ENCODE results near the gene PRR20G.

DNA sequence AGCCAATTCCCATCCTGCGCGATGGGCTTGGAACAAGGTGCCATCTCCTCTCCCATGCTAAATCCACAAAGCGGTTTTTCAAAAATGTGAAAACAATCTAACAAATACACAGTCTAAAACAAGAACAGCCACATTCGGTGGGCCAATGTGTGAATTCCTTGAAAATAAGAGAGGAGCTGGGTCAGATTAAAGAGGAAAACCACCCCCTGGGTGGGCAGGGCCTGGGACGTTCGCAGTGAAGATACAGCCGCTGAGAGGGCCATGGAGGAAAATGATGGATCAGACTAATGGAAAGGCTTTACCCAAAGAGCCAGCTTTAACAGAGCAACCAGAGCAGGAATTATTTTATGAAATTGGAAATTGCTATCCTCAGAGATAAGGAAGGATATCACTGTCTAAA is 27.4 kb downstream of the PRR20G start:
- TF ChIP-seq, protein P1, sequence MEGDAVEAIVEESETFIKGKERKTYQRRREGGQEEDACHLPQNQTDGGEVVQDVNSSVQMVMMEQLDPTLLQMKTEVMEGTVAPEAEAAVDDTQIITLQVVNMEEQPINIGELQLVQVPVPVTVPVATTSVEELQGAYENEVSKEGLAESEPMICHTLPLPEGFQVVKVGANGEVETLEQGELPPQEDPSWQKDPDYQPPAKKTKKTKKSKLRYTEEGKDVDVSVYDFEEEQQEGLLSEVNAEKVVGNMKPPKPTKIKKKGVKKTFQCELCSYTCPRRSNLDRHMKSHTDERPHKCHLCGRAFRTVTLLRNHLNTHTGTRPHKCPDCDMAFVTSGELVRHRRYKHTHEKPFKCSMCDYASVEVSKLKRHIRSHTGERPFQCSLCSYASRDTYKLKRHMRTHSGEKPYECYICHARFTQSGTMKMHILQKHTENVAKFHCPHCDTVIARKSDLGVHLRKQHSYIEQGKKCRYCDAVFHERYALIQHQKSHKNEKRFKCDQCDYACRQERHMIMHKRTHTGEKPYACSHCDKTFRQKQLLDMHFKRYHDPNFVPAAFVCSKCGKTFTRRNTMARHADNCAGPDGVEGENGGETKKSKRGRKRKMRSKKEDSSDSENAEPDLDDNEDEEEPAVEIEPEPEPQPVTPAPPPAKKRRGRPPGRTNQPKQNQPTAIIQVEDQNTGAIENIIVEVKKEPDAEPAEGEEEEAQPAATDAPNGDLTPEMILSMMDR (conservative IDR thresholded peaks at IDR 0.05; ENCODE audit: low read depth, low read length): no peak
- TF ChIP-seq SMC3 (IDR thresholded peaks at IDR 0.05; ENCODE audit: low read depth, low read length): no peak
- no peak for TF ChIP-seq POLR2A (IDR thresholded peaks at IDR 0.05; ENCODE audit: low read depth, low read length)
- TF ChIP-seq MXI1 (IDR thresholded peaks at IDR 0.05; ENCODE audit: borderline replicate concordance, low read depth, low read length): no peak
- TF ChIP-seq CEBPB (IDR thresholded peaks at IDR 0.05; ENCODE audit: low read depth, low read length): no peak

All from IMR-90 (cell line).